Type B pancreatic cell (in vitro differentiated cells): ENCODE measurements around the gene HERC3. TPM values are rescaled to one million over a fixed set of nuclear protein-coding genes. Genes with fewer than 3 reads are reported as not detected.
A peak's percentile ranks its signal among the peaks of the same experiment; 100 is the strongest.

Experiments used
- DNase-seq: peaks from one replicate; pipeline ENCODE4 v3.0.0; 2021; ENCODE audit warnings: mixed read lengths; ENCODE audit not compliant: unreplicated experiment; ENCODE audit errors: extremely low spot score
- H3K27ac Mint-ChIP-seq: 2 replicates; pipeline ENCODE4 v1.8.0; 2021; ENCODE audit warnings: mild to moderate bottlenecking, mixed read lengths
- H3K27me3 Mint-ChIP-seq: 2 replicates; pipeline ENCODE4 v1.8.0; 2021; ENCODE audit warnings: mixed read lengths
- H3K36me3 Mint-ChIP-seq: 2 replicates; pipeline ENCODE4 v1.8.0; 2021; ENCODE audit warnings: mixed read lengths
- H3K4me1 Mint-ChIP-seq: one replicate; pipeline ENCODE4 v1.8.0; 2021; ENCODE audit warnings: mixed read lengths; ENCODE audit not compliant: unreplicated experiment
- H3K4me3 Mint-ChIP-seq: 2 replicates; pipeline ENCODE4 v1.8.0; 2021; ENCODE audit warnings: mild to moderate bottlenecking, mixed read lengths
- H3K9me3 Mint-ChIP-seq: 2 replicates; pipeline ENCODE4 v1.8.0; 2021; ENCODE audit warnings: mixed read lengths
- total RNA-seq: library from RNA; stranded (reverse); gene quantifications from 2 replicates; pipeline ENCODE4 v1.2.1, GENCODE V29; 2021; ENCODE audit warnings: low replicate concordance
- TF ChIP-seq, protein P1 (sequence below): fragments of 200-600 bp; sonication (generic); conservative IDR thresholded peaks from 2 replicates; pipeline ENCODE4 v1.5.0; 2021; ENCODE audit warnings: antibody characterized with exemption, mild to moderate bottlenecking

Gene HERC3
- total RNA-seq, 1 donor from 2014 or later = 14.1 TPM

DNA sequence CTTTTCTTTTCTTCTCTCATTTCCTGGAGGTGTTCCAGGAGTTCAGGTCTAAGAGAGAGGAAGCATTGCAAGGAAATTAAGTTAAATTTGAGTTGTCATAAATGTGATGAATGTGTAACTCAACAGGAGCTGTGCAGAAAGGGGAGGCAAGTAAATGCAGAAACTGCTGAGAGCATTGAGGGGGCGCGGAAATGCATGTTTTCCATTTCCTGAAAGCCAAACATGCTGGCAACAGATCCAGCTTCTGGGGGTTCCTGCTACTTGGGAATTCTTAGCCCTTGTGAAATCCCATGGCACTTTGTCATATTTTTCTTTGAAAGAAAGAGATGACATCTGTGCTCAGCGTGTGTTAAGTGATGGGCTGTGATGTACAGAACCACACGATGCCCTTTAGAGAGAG, 139.1 kb downstream of the HERC3 start:
- Mint-ChIP-seq H3K36me3 (peaks cover 19% of the 10 kb centered on the region), H3K4me1 (peaks cover 4% of the 10 kb centered on the region), H3K9me3 (no peaks in the 10 kb centered on the region), H3K27me3 (no peaks in the 10 kb centered on the region), H3K4me3 (no peak overlapping the region), H3K27ac (no peak overlapping the region)
- DNase-seq = no peak
- TF ChIP-seq, protein P1, sequence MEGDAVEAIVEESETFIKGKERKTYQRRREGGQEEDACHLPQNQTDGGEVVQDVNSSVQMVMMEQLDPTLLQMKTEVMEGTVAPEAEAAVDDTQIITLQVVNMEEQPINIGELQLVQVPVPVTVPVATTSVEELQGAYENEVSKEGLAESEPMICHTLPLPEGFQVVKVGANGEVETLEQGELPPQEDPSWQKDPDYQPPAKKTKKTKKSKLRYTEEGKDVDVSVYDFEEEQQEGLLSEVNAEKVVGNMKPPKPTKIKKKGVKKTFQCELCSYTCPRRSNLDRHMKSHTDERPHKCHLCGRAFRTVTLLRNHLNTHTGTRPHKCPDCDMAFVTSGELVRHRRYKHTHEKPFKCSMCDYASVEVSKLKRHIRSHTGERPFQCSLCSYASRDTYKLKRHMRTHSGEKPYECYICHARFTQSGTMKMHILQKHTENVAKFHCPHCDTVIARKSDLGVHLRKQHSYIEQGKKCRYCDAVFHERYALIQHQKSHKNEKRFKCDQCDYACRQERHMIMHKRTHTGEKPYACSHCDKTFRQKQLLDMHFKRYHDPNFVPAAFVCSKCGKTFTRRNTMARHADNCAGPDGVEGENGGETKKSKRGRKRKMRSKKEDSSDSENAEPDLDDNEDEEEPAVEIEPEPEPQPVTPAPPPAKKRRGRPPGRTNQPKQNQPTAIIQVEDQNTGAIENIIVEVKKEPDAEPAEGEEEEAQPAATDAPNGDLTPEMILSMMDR = no peak

DNA sequence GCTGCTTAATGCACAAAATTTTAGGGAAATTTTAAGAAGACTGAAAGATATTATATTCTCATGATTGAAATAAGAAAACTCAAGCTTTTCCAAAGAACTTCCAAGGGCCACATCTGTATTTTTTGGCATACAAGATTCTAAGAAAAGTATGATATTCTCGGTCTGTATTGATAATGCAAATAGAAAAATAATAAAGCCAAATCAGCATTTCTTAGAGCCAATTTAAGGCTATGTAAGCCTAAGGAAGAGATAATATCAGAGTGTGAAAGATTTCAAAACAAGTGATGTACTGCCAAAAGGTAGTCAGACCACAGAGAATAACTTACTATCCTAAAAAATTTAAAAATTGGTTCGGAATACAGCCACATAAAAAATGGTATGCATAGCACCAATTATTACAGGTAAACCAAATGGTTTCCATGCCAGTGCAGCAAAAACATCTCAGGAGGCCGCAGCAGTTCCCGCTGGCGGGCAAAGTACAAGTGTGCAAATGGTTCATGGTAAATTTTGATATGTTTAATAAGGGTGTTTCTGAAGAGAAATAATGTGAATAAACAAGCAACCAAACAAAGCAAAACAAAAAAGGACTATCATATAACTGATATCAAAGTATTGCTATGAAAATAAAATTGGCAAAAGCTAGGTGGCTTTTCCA, 140.6 kb downstream of the HERC3 start:
- H3K36me3 Mint-ChIP-seq = peaks cover 20% of the 10 kb centered on the region
- H3K4me1 Mint-ChIP-seq = peaks cover 15% of the 10 kb centered on the region
- TF ChIP-seq, protein P1 = no peak
- no peak overlapping the region for H3K4me3 Mint-ChIP-seq
- no peaks in the 10 kb centered on the region for H3K9me3 Mint-ChIP-seq
- DNase-seq = no peak
- no peak overlapping the region for H3K27ac Mint-ChIP-seq
- no peaks in the 10 kb centered on the region for H3K27me3 Mint-ChIP-seq

DNA sequence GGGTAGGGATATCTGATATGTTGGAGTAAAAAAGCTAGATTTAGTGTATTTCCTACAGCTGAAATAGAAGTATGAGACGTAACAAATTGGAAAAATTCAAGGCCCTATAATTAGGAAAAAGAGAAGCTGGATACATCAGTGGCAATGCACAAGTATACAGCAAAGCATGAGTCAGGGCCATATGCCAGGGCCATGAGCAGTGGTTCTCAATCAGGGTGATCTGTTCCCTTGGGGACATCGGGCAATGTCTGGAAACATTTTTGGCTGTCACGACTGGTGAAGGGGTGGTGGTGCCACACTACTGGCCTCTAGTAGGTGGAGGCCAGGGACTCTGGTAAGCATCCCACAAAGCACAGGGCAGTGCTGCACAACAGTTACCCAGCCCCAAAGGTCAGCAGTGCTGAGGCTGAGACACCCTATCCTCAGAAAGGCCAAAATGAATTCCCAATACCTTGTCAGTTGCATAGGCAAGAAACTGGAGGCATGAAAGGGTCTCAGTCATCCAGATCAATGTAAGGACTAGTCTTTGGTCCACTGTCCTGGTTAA, 142.2 kb downstream of the HERC3 start:
- Mint-ChIP-seq H3K4me1 (peaks cover 19% of the 10 kb centered on the region), H3K9me3 (no peaks in the 10 kb centered on the region), H3K27me3 (no peaks in the 10 kb centered on the region), H3K4me3 (no peak overlapping the region), H3K36me3 (peaks cover 15% of the 10 kb centered on the region), H3K27ac (no peak overlapping the region)
- no peak for DNase-seq
- TF ChIP-seq, protein P1 = no peak

DNA sequence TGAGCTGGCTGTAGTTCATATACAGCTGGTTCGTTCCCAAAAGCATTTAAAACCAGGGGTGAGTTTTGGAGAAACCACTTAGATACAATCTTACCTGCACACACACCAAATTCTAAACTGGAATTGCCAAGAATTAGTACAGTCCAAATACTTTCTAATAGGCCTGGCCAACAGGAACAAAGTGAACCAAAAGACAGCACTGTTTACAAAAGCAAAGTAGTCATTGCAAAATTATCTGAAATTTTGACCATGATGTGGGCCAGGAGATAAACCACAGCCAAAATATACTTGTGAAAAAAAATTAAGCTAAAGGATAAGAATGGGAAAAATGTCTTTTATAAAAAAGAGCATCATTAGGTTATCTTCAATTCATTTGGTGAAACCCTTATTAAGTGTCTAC, 143.3 kb downstream of the HERC3 start:
- DNase-seq = no peak
- no peaks in the 10 kb centered on the region for H3K9me3 Mint-ChIP-seq
- TF ChIP-seq, protein P1 = no peak
- H3K27ac Mint-ChIP-seq = no peak overlapping the region
- peaks cover 22% of the 10 kb centered on the region for H3K36me3 Mint-ChIP-seq
- no peaks in the 10 kb centered on the region for H3K27me3 Mint-ChIP-seq
- H3K4me1 Mint-ChIP-seq = peaks cover 19% of the 10 kb centered on the region
- H3K4me3 Mint-ChIP-seq = no peak overlapping the region

DNA sequence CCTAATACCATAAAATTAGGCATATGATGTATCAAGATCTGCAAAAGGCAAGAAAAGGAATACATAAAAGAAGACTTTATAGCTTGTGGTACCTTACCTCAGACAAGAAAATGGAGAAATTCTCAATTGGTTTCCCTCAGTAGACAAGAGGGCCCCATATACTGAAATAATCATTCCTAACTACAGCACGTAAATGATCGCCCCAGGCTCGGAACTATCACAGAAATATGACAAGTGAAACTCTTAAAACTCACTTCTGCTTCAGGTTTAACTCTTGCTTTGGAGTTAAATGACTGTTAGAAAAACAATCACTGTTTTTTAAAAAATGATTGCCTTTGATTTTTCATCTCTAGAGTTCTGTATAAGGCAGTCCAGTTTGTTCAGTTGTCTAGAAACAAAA, 144.0 kb downstream of the HERC3 start:
- Mint-ChIP-seq H3K27me3 (no peaks in the 10 kb centered on the region), H3K27ac (peak overlapping the region; percentile 83), H3K9me3 (no peaks in the 10 kb centered on the region), H3K36me3 (peaks cover 23% of the 10 kb centered on the region), H3K4me1 (peaks cover 19% of the 10 kb centered on the region), H3K4me3 (peak overlapping the region; percentile 50)
- TF ChIP-seq, protein P1 = no peak
- no peak for DNase-seq
